ENCODE measurements around the gene CCND2.

The CCND2 gene

GRCh38 chr12:4251216-4251891 lies 22.2 kb upstream of the CCND2 start:
- no peak for TF ChIP-seq MAX (IDR thresholded peaks at IDR 0.05; ENCODE audit: low read depth, low read length)
- no peak for TF ChIP-seq CTCF (IDR thresholded peaks at IDR 0.05; ENCODE audit: low read depth, low read length)
- no peak for TF ChIP-seq POLR2A (IDR thresholded peaks at IDR 0.05; ENCODE audit: extremely low read depth, insufficient read length)
- TF ChIP-seq MYC (IDR thresholded peaks at IDR 0.05; ENCODE audit: low read depth, low read length) = no peak
- no peak overlapping the region for H3K4me3 ChIP-seq (ENCODE audit: low read depth, low read length)
- no peak for DNase-seq (ENCODE audit: low read depth)

- TF ChIP-seq MAX (IDR thresholded peaks at IDR 0.05; ENCODE audit: low read depth, low read length) = no peak
- TF ChIP-seq MYC (IDR thresholded peaks at IDR 0.05; ENCODE audit: low read depth, low read length) = no peak
- TF ChIP-seq POLR2A (IDR thresholded peaks at IDR 0.05; ENCODE audit: extremely low read depth, insufficient read length) = no peak
- no peak for TF ChIP-seq CTCF (IDR thresholded peaks at IDR 0.05; ENCODE audit: low read depth, low read length)
- DNase-seq (ENCODE audit: low read depth) = no peak
- no peak overlapping the region for H3K4me3 ChIP-seq (ENCODE audit: low read depth, low read length)
These were observed 21.6 kb upstream of the CCND2 start for GRCh38 chr12:4251967-4252366.

DNA sequence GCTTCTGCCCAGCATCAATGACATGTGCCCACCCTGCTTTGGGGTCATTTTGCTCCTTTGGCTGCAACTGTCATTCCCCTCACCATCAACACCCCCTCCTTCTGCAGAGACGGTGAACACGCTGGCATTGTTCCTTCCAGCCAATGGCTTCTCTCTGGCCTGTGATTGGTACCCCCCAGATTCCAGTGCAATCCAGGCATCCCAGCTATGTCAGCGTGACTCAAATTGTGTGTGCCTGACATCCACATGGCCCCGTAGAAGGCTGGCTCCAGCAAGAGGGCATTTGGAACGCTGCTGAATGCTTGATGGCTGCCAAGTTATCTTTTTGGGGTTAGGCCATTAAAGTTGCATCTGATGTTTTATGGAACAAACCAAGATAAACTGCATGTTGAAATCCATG lies 21.0 kb upstream of the CCND2 start:
- TF ChIP-seq MAX (IDR thresholded peaks at IDR 0.05; ENCODE audit: low read depth, low read length) (no peak), POLR2A (IDR thresholded peaks at IDR 0.05; ENCODE audit: extremely low read depth, insufficient read length) (no peak), MYC (IDR thresholded peaks at IDR 0.05; ENCODE audit: low read depth, low read length) (no peak), CTCF (IDR thresholded peaks at IDR 0.05; ENCODE audit: low read depth, low read length) (no peak)
- DNase-seq (ENCODE audit: low read depth) = no peak
- H3K4me3 ChIP-seq (ENCODE audit: low read depth, low read length) = no peak overlapping the region

GRCh38 chr12:4256043-4256826 lies 17.3 kb upstream of the CCND2 start:
- DNase-seq (ENCODE audit: low read depth) = no peak
- no peak overlapping the region for H3K4me3 ChIP-seq (ENCODE audit: low read depth, low read length)
- TF ChIP-seq POLR2A (IDR thresholded peaks at IDR 0.05; ENCODE audit: extremely low read depth, insufficient read length) (no peak), CTCF (IDR thresholded peaks at IDR 0.05; ENCODE audit: low read depth, low read length) (no peak), MAX (IDR thresholded peaks at IDR 0.05; ENCODE audit: low read depth, low read length) (no peak), MYC (IDR thresholded peaks at IDR 0.05; ENCODE audit: low read depth, low read length) (no peak)

DNA sequence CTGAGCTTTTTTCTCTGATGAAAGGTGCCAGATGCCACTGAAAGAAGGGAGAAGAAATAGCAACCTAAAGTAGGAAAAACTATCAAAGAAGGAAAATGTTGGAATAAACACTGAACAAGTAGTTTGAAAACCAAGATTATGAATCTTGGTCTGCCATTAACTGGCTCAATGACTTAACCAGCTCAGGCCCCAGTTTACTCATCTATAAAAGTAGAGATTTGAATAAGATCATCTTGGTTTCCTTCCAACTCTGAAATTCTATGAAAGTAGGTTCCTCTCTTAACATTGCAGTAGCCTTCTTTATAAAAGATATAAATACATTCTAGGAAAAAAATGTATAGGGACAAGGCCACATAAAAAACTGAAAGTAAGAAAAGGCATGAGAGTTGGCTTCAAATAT lies 16.1 kb upstream of the CCND2 start:
- DNase-seq (ENCODE audit: low read depth) = no peak
- TF ChIP-seq MAX (IDR thresholded peaks at IDR 0.05; ENCODE audit: low read depth, low read length) = no peak
- TF ChIP-seq CTCF (IDR thresholded peaks at IDR 0.05; ENCODE audit: low read depth, low read length) = no peak
- TF ChIP-seq MYC (IDR thresholded peaks at IDR 0.05; ENCODE audit: low read depth, low read length) = no peak
- TF ChIP-seq POLR2A (IDR thresholded peaks at IDR 0.05; ENCODE audit: extremely low read depth, insufficient read length) = no peak

More for the DNA sequence above, 16.1 kb upstream of the CCND2 start:
- H3K4me3 ChIP-seq (ENCODE audit: low read depth, low read length) = no peak overlapping the region
